Measurements from ENCODE around the gene ZMYND8.

The ZMYND8 gene

DNA sequence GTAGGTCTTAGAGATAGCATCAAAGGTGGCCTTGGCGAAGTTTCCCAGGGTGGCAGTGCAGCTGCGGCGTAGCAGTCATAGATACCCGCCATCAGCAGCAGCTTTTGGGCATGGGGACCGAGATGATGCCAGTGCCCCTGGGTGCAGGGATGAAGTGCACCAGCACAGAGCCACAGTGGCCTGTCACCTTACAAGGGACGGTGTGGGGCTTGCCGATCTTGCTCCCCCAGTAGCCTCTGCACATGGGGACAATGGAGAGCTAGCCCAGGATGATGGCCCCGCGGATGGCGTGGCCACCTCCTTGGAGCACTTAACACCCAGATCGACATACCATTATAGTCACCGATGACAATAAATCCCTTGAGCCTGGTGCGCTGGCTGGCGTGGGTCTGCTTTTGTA is 195.5 kb downstream of the ZMYND8 start:
- DNase-seq (ENCODE audit: insufficient read length, low spot score) (no peak), FAIRE-seq (no peak)

DNA sequence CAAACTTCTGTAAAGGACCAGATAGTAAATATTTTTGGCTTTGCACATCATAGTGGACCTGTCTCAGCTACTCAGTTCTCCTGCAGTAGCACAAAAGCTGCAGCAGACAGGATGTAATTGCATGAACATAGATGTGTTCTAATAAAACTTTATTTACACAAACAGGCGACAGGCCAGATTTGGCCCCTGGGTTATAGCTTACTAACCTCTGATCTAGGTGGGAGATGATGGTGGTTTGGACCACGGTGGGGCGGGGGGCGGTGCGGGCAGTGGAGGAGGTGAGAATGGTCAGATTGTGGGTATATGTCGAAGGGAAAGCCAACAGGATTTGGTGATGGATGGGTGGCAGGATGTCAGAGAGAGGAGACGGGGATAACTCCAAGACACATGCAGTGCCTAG is 196.3 kb downstream of the ZMYND8 start:
- FAIRE-seq (no peak), DNase-seq (ENCODE audit: insufficient read length, low spot score) (no peak)
